Keratinocyte (primary cell): ENCODE results near the gene RBM6. TPM values are rescaled to one million over a fixed set of nuclear protein-coding genes. Genes with fewer than 3 reads are reported as not detected.
A peak's percentile ranks its signal among the peaks of the same experiment; 100 is the strongest.
"Not testable (repeated sequence)": the region's sequence is repeated elsewhere in the genome, so short reads cannot be mapped to it uniquely, and the experiment has no call there.

Experiments
- DNase-seq: peaks from one replicate; pipeline ENCODE4 v3.0.0-alpha.2; 2011; ENCODE audit warnings: low read depth, missing footprints, low spot score
- FAIRE-seq: peaks from 2 replicates; lab custom pipeline; 2011; peaks lifted over from hg19 to GRCh38; lab: Jason Lieb, UNC
- H2AFZ ChIP-seq: 2 replicates; pipeline ENCODE4 v1.6.0; 2012; ENCODE audit warnings: low read length, control low read depth, inconsistent platforms; ENCODE audit not compliant: control insufficient read depth
- H3K27ac ChIP-seq: 2 replicates; pipeline ENCODE4 v1.5.1; 2011; ENCODE audit warnings: low read length; ENCODE audit not compliant: control insufficient read depth, insufficient read depth
- H3K27me3 ChIP-seq: 3 replicates; pipeline ENCODE4 v1.6.0; 2011; ENCODE audit warnings: low read length; ENCODE audit not compliant: control insufficient read depth, insufficient read depth; ENCODE audit errors: extremely low read depth
- H3K36me3 ChIP-seq, 2 experiments: 2 replicates in 1 of 2; 3 replicates in 1 of 2; pipeline ENCODE4 v1.5.1; 2011; ENCODE audit warnings: low read length in 2 of 2, mild to moderate bottlenecking in 1 of 2; ENCODE audit not compliant: control insufficient read depth in 2 of 2, insufficient read depth in 2 of 2; ENCODE audit errors: extremely low read depth in 1 of 2
- H3K4me1 ChIP-seq: 3 replicates; pipeline ENCODE4 v1.5.1; 2011; ENCODE audit warnings: low read length; ENCODE audit not compliant: control insufficient read depth, insufficient read depth; ENCODE audit errors: extremely low read depth
- H3K4me2 ChIP-seq: 3 replicates; pipeline ENCODE4 v1.6.0; 2011; ENCODE audit warnings: low read depth, low read length; ENCODE audit not compliant: control insufficient read depth, insufficient read depth; ENCODE audit errors: extremely low read depth
- H3K4me3 ChIP-seq, 3 experiments: fragments of 200-600 bp in 1 of 3; sonication (generic) in 1 of 3; 2 replicates in 2 of 3; 3 replicates in 1 of 3; pipeline ENCODE4 v1.5.1; 2011 to 2016; ENCODE audit warnings: low read length in 3 of 3, mild to moderate bottlenecking in 3 of 3, control low read depth in 2 of 3, inconsistent platforms in 1 of 3, low read depth in 1 of 3, mixed read lengths in 1 of 3, mixed run types in 1 of 3, moderate library complexity in 1 of 3; ENCODE audit not compliant: control insufficient read depth in 2 of 3, insufficient read depth in 2 of 3; ENCODE audit errors: extremely low read depth in 1 of 3
- H3K79me2 ChIP-seq: 2 replicates; pipeline ENCODE4 v1.6.0; 2012; ENCODE audit warnings: low read length; ENCODE audit not compliant: control insufficient read depth, insufficient read depth
- H3K9ac ChIP-seq: 3 replicates; pipeline ENCODE4 v1.6.0; 2011; ENCODE audit warnings: low read length; ENCODE audit not compliant: control insufficient read depth, insufficient read depth; ENCODE audit errors: extremely low read depth
- H3K9me1 ChIP-seq: 3 replicates; pipeline ENCODE4 v1.6.0; 2011; ENCODE audit warnings: low read length; ENCODE audit not compliant: control insufficient read depth, insufficient read depth; ENCODE audit errors: extremely low read depth
- H3K9me3 ChIP-seq: 2 replicates; pipeline ENCODE4 v1.5.1; 2012; ENCODE audit warnings: low read depth, low read length; ENCODE audit not compliant: control insufficient read depth
- H4K20me1 ChIP-seq: 3 replicates; pipeline ENCODE4 v1.6.0; 2011; ENCODE audit warnings: low read length; ENCODE audit not compliant: control insufficient read depth, insufficient read depth; ENCODE audit errors: extremely low read depth
- CTCF ChIP-seq, 3 experiments: IDR thresholded peaks in 1 of 3; conservative IDR thresholded peaks in 1 of 3; optimal IDR thresholded peaks in 1 of 3; 2 replicates in 2 of 3; 3 replicates in 1 of 3; pipeline versions ENCODE3 to v1.5.1; 2011; ENCODE audit warnings: low read length in 3 of 3, mild to moderate bottlenecking in 3 of 3, moderate library complexity in 2 of 3, control low read depth in 1 of 3, inconsistent platforms in 1 of 3; ENCODE audit not compliant: insufficient read depth in 2 of 3; ENCODE audit errors: extremely low read depth in 1 of 3
- EZH2 ChIP-seq: IDR thresholded peaks from one replicate; pipeline ENCODE4 v1.6.1; 2012; ENCODE audit warnings: inconsistent platforms, mild to moderate bottlenecking, low read length, moderate library complexity
- dilution Hi-C: fragments of 300-500 bp; cut with MboI; formaldehyde crosslinking; loops from one replicate; pipeline ENCODE4 v1.7.0; 2020; ENCODE audit warnings: low sequenced_read_pairs; ENCODE audit not compliant: extremely low pct_ligation_motif_present
- polyA plus RNA-seq, 5 experiments: library from polyadenylated mRNA; depleted of rRNA in 3 of 5; stranded (reverse) in 3 of 5; stranded (forward) in 1 of 5; unstranded in 1 of 5; fragments of >200 nt; gene quantifications; 1 replicate in 1 of 5; 2 replicates in 3 of 5; 3 replicates in 1 of 5; pipeline versions ENCODE4 v1.2.1 to v1.2.3, GENCODE V29; 2011 to 2012; ENCODE audit warnings: missing spikeins in 2 of 5, low read depth in 1 of 5, low replicate concordance in 1 of 5

RBM6 gene
- polyA plus RNA-seq, 1 donor (not counting 4 experiments of a cell fraction or from before 2014, with no cell fraction given), result 43.2 TPM

GRCh38 chr3:49914906-49915305 is 25.0 kb upstream of the RBM6 start:
- dilution Hi-C loops, result no loop called here
- no peak overlapping the region for H3K4me2 ChIP-seq
- no peak overlapping the region for H3K4me3 ChIP-seq
- H3K9ac ChIP-seq, result no peak overlapping the region
- no peak for DNase-seq
- no peaks in the 10 kb centered on the region for H3K9me3 ChIP-seq
- no peak overlapping the region for H3K27ac ChIP-seq
- no peaks in the 10 kb centered on the region for H4K20me1 ChIP-seq
- FAIRE-seq, result peak; percentile 56
- TF ChIP-seq CTCF (optimal IDR thresholded peaks at IDR 0.05 in 1 of 3, IDR thresholded peaks at IDR 0.05 in 1 of 3, conservative IDR thresholded peaks at IDR 0.05 in 1 of 3; ENCODE audit: extremely low read depth in 1 of 3, insufficient read depth in 2 of 3, low read length in 3 of 3) (no peak), EZH2 (no peak)
- peaks cover 6 to 10% of the 10 kb centered on the region in 2 experiments for H3K36me3 ChIP-seq
- no peaks in the 10 kb centered on the region for H3K79me2 ChIP-seq
- no peak overlapping the region for H2AFZ ChIP-seq
- H3K4me1 ChIP-seq, result no peaks in the 10 kb centered on the region
- no peaks in the 10 kb centered on the region for H3K9me1 ChIP-seq
- no peaks in the 10 kb centered on the region for H3K27me3 ChIP-seq

- Histone ChIP-seq H3K4me2 (no peak overlapping the region), H2AFZ (no peak overlapping the region), H3K27me3 (no peaks in the 10 kb centered on the region), H3K4me3 (no peak overlapping the region), H3K9me3 (no peaks in the 10 kb centered on the region), H3K36me3 (peaks cover 3 to 8% of the 10 kb centered on the region in 2 experiments), H3K79me2 (no peaks in the 10 kb centered on the region), H3K9ac (no peak overlapping the region), H3K4me1 (no peaks in the 10 kb centered on the region), H4K20me1 (no peaks in the 10 kb centered on the region), H3K9me1 (no peaks in the 10 kb centered on the region), H3K27ac (no peak overlapping the region)
- dilution Hi-C loops, result no loop called here
- DNase-seq (no peak), FAIRE-seq (no peak)
- TF ChIP-seq CTCF (optimal IDR thresholded peaks at IDR 0.05 in 1 of 3, IDR thresholded peaks at IDR 0.05 in 1 of 3, conservative IDR thresholded peaks at IDR 0.05 in 1 of 3; ENCODE audit: extremely low read depth in 1 of 3, insufficient read depth in 2 of 3, low read length in 3 of 3), result no peak
These were observed 23.3 kb upstream of the RBM6 start for GRCh38 chr3:49916686-49917085.

GRCh38 chr3:49917806-49918590 is 22.0 kb upstream of the RBM6 start:
- dilution Hi-C loops, H3K9me1 ChIP-seq, H3K4me2 ChIP-seq, H3K27me3 ChIP-seq, H3K4me3 ChIP-seq, H2AFZ ChIP-seq, H3K9ac ChIP-seq, DNase-seq, H3K9me3 ChIP-seq, H3K4me1 ChIP-seq, H4K20me1 ChIP-seq, H3K79me2 ChIP-seq, H3K36me3 ChIP-seq, FAIRE-seq, H3K27ac ChIP-seq: not testable (repeated sequence)
